ENCODE results near the gene SPINK14.

The SPINK14 gene

GRCh38 chr5:148202531-148203203, 34.3 kb downstream of the SPINK14 start, which contains the start of gene SPINK6:
TSS of gene SPINK6 (plus strand) at chr5:148203042. CDS start at chr5:148203097, 55 bp downstream.
- no peak for DNase-seq

- DNase-seq: no peak
These were observed 36.9 kb downstream of the SPINK14 start for GRCh38 chr5:148205044-148205806.

GRCh38 chr5:148205865-148206264, 37.5 kb downstream of the SPINK14 start:
- DNase-seq: no peak

GRCh38 chr5:148206620-148207019, 38.3 kb downstream of the SPINK14 start:
- DNase-seq: no peak

DNA sequence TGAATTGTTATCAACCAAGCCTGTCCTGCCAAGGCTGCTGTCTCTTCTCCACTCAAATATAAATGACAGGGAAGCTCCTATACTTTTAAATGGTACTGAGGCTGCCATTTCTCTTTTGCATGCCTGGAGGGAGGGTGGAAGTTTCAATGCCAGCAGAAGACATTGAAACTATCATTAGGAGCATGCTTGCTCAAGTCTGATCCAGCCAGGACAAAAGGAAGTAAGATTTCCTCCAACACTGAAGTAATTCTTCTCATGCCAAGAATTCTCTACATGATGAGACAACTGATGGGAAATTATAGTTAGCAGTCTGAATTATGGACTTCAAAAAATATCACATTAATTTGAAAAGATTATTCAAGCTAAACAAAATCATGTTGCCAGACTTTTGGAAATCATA, 39.9 kb downstream of the SPINK14 start:
- DNase-seq: no peak

- DNase-seq: no peak
These were observed 40.9 kb downstream of the SPINK14 start for GRCh38 chr5:148209151-148209770.

DNA sequence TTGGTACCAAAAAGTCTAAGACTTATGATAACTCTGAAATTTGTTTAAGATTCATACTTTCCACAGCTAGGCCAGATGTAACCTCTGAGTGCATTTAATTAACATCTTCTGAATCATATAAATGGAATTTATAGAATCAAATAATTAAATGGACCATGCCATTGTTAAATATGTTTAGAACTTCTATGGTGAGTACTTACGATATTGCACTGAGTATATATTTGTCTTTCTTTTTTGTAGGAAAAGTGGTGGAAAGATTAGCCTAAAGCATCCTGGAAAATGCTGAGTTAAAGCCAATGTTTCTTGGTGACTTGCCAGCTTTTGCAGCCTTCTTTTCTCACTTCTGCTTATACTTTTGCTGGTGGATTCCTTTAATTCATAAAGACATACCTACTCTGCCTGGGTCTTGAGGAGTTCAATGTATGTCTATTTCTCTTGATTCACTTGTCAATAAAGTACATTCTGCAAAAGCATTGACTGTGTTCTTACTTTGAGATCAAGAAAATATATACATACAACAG, 46.4 kb downstream of the SPINK14 start:
- no peak for DNase-seq

DNA sequence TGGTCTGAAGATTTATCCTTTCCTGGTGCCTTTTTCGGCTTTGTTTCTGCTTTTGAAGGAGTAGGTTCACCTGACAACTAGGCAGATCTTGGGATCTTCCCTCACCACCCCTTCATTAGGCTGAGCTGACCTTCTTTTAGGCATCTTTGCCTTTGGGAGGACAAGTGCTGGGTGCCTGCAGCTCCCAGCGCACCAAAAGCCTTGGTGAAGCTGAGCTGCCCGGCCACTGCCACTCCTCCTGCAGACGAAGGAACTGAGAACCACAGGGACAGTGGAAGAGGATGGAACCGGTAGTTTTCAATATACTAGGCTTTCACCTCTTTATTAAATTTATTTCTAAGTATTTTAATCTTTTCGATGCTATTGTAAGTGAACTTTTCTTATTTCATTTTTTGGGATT, 53.2 kb downstream of the SPINK14 start:
- DNase-seq: no peak

GRCh38 chr5:148224117-148224742, 55.9 kb downstream of the SPINK14 start:
- no peak for DNase-seq
